Breast epithelium (tissue), 4 donors: Measurements from ENCODE around the gene LTB4R. TPM values are rescaled to one million over a fixed set of nuclear protein-coding genes. Genes with fewer than 3 reads are reported as not detected.
A peak's percentile ranks its signal among the peaks of the same experiment; 100 is the strongest.

Experiments
- DNase-seq, 2 donors: peaks; one replicate each; pipeline ENCODE4 v3.0.0-alpha.2; 2019; ENCODE audit warnings: low spot score in 2 of 2
- H3K27ac ChIP-seq, 2 donors: fragments of 200-600 bp; sonication (generic) in 1 of 2; one replicate each; pipeline ENCODE4 v1.5.1; 2016 to 2019; ENCODE audit warnings: mild to moderate bottlenecking in 1 of 2
- H3K27me3 ChIP-seq, 2 donors: fragments of 200-600 bp; sonication (generic) in 1 of 2; one replicate each; pipeline versions ENCODE4 v1.5.1 to v1.6.0; 2017 to 2019; ENCODE audit warnings: control low read depth in 1 of 2, mild to moderate bottlenecking in 1 of 2
- H3K36me3 ChIP-seq: fragments of 200-600 bp; one replicate; pipeline ENCODE4 v1.5.1; 2019
- H3K4me1 ChIP-seq, 2 donors: fragments of 200-600 bp; sonication (generic); one replicate each; pipeline ENCODE4 v1.5.1; 2016 to 2019; ENCODE audit warnings: control low read depth in 1 of 2
- H3K4me3 ChIP-seq, 3 donors: fragments of 200-600 bp; sonication (generic); 1 replicate in 2 of 3; 2 replicates in 1 of 3; pipeline ENCODE4 v1.5.1; 2016 to 2019; ENCODE audit warnings: mild to moderate bottlenecking in 3 of 3, moderate library complexity in 2 of 3
- H3K9me3 ChIP-seq, 2 donors: fragments of 200-600 bp; sonication (generic) in 1 of 2; one replicate each; pipeline ENCODE4 v1.5.1; 2016 to 2019; ENCODE audit warnings: control low read depth in 1 of 2
- POLR2A ChIP-seq: fragments of 450-650 bp; IDR thresholded peaks from one replicate; pipeline ENCODE4 v1.6.1; 2016; ENCODE audit warnings: antibody characterized with exemption, mild to moderate bottlenecking, moderate library complexity
- POLR2AphosphoS5 ChIP-seq, 3 donors: sonication (generic); formaldehyde crosslinking; IDR thresholded peaks; one replicate each; pipeline ENCODE4 v1.6.1; 2017; ENCODE audit warnings: antibody characterized with exemption in 3 of 3
- intact Hi-C: fragments of 100-400 bp; cut with DNase I; formaldehyde crosslinking; loops from one replicate; pipeline ENCODE4 v1.15.1; 2023; ENCODE audit warnings: low total_unique reads
- total RNA-seq, 3 donors: library from RNA; depleted of rRNA; stranded (reverse); fragments of >200 nt; gene quantifications; one replicate each; pipeline ENCODE4 v1.1.0, GENCODE V29; 2016
- TF ChIP-seq, protein P1 (sequence below), 3 donors: fragments of 450-650 bp; IDR thresholded peaks; one replicate each; pipeline ENCODE4 v1.5.1; 2016 to 2017; ENCODE audit warnings: antibody characterized with exemption in 3 of 3, mild to moderate bottlenecking in 3 of 3, moderate library complexity in 3 of 3

Gene LTB4R
- total RNA-seq, 3 donors from 2014 or later, result 5.7 to 18.4 (median 12.8) TPM

DNA sequence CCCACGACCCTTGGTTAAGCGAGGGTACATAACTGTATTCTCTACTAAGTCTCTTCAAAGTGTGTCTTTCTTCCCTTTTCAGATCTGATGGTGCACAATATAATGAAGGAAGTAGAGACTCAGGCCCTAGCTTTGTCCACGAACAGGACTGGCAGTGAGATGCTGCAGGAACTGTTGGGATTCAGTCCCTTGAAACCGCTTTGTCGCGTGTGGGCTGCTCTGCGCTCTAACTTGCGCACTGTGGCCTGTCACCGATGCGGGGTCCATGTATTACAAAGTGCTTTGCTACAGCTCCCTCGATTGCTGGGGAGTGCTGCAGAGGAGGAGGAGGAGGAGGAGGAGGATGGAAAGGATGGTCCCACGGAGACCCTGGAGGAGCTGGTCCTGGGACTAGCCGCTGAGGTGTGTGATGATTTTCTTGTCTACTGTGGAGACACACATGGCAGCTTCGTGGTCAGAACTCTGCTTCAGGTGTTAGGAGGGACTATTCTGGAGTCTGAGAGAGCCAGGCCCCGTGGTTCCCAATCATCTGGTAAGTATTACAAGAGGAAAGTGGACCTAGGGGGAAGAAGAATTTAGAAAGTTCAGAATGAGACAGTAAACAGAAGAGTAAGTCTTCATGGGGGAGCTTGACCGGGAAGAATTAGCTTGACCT, 10.8 kb upstream of the LTB4R start:
- H3K4me1 ChIP-seq, result peaks cover 4 to 11% of the 10 kb centered on the region in 2 donors
- peak overlapping the region; percentile 63 to 99 (median 94) for H3K4me3 ChIP-seq
- peaks cover 19% of the 10 kb centered on the region for H3K36me3 ChIP-seq
- no peaks in the 10 kb centered on the region for H3K9me3 ChIP-seq
- TF ChIP-seq POLR2AphosphoS5 (IDR thresholded peaks at IDR 0.05) (no peak), POLR2A (no peak)
- TF ChIP-seq, protein P1, sequence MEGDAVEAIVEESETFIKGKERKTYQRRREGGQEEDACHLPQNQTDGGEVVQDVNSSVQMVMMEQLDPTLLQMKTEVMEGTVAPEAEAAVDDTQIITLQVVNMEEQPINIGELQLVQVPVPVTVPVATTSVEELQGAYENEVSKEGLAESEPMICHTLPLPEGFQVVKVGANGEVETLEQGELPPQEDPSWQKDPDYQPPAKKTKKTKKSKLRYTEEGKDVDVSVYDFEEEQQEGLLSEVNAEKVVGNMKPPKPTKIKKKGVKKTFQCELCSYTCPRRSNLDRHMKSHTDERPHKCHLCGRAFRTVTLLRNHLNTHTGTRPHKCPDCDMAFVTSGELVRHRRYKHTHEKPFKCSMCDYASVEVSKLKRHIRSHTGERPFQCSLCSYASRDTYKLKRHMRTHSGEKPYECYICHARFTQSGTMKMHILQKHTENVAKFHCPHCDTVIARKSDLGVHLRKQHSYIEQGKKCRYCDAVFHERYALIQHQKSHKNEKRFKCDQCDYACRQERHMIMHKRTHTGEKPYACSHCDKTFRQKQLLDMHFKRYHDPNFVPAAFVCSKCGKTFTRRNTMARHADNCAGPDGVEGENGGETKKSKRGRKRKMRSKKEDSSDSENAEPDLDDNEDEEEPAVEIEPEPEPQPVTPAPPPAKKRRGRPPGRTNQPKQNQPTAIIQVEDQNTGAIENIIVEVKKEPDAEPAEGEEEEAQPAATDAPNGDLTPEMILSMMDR (IDR thresholded peaks at IDR 0.05), result no peak
- no peak for DNase-seq
- H3K27me3 ChIP-seq, result no peaks in the 10 kb centered on the region
- H3K27ac ChIP-seq, result peak overlapping the region; percentile 92 to 95
- intact Hi-C loops, result loop anchor here (10.0 kb wide), 1 partner anchor 56 kb away; the partner anchor contains the start of gene TINF2

DNA sequence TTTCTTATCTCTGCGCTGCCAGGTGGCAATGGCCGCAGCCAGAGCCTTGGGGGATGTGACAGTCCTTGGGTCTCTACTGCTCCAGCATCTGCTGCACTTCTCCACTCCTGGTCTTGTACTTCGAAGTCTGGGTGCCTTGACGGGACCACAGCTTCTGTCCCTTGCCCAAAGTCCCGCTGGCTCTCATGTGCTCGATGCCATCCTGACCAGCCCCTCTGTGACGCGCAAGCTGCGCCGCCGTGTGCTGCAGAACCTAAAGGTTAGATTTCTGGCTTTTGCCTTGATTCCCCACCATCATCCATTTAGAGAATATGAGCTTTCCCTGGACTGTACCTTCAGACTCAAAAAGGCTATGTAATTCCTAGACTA, 7.3 kb upstream of the LTB4R start:
- Histone ChIP-seq H3K27ac (no peak overlapping the region), H3K27me3 (no peaks in the 10 kb centered on the region), H3K4me1 (peaks cover 4 to 11% of the 10 kb centered on the region in 2 donors), H3K9me3 (no peaks in the 10 kb centered on the region), H3K36me3 (peaks cover 15% of the 10 kb centered on the region), H3K4me3 (no peak overlapping the region)
- no peak for DNase-seq
- intact Hi-C loops, result loop anchor here (10.0 kb wide), 1 partner anchor 59 kb away; the partner anchor contains the start of gene TINF2
- TF ChIP-seq POLR2AphosphoS5 (IDR thresholded peaks at IDR 0.05), result no peak
- no peak for TF ChIP-seq POLR2A
- TF ChIP-seq, protein P1 (IDR thresholded peaks at IDR 0.05), result no peak

DNA sequence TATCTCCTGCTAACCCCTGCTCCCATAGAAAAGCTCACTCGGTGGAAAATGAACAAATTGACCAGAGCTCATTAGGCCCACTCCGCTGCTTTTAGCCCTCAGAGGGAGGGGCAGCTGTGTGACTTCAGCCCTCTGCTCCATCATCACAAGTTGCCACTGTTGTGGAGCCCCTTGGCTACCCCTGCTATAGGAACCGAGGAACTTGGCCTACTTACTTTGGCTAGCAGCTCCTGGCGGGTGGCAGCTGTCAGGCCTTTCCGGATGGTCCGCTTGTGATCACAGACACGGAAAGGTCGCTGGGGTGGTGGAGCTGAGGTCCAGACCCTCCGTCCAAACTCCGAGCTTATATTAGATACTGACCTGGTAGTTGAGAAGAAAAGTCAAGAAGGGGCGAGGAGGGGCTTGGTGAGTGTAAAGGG, 4.1 kb upstream of the LTB4R start:
- no peak overlapping the region for H3K27ac ChIP-seq
- TF ChIP-seq POLR2AphosphoS5 (IDR thresholded peaks at IDR 0.05) (no peak), POLR2A (no peak)
- TF ChIP-seq, protein P1 (IDR thresholded peaks at IDR 0.05), result no peak
- H3K4me1 ChIP-seq, result peaks cover 12 to 19% of the 10 kb centered on the region in 2 donors
- no peaks in the 10 kb centered on the region for H3K9me3 ChIP-seq
- H3K27me3 ChIP-seq, result no peaks in the 10 kb centered on the region
- intact Hi-C loops, result loop anchor here (10.0 kb wide), 1 partner anchor 62 kb away; the partner anchor contains the start of gene TINF2
- DNase-seq, result no peak
- H3K4me3 ChIP-seq, result no peak overlapping the region
- peaks cover 15% of the 10 kb centered on the region for H3K36me3 ChIP-seq

DNA sequence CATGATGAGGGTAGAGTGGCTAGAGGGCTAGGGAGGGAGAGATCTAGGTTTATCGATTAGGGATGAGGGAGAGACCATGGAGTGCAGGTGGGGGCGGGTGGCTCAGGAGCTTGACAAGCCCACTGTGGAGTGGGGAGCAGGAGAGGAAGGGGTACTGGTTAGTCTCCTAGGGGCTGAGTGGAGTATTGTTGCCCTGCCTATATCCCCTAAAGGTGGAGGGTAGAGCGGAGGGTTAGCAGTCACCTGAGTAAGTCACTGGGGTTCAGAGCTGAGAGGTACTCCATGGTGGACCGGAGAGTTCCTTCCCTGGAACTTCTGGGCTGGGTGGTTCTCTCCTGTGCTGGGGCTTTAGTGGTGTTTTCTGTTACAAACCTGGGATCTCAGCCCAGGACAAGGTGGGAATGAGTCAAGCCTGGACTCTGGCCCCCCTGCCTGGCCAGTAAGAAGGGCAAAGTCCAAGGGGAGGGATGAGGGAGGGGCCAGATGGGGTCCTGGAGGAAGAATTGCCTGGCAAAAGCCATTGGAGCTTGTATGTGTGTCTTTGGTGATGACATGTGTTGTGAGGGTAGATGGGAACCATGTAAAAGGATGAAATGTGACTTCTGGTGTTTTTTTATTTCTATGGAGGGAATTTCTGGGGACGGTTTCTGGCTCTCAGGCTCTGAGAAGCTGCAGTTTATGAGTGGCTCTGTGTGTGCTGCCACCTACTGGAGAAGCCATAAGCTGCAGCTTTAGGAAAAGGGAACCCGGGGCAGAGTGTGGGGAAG, 3.5 kb upstream of the LTB4R start, which contains the start of gene CIDEB:
Gene CIDEB, minus strand, starts transcription at position 403 of the 767 bp plus-strand sequence. Its CDS starts 119 bp downstream, at position 284.
- no peak within 1 kb of the TSS for H3K4me3 ChIP-seq
- DNase-seq, result no peak
- H3K9me3 ChIP-seq, result no peaks in the 10 kb centered on the region
- intact Hi-C loops, result loop anchor here (10.0 kb wide), 1 partner anchor 63 kb away; the partner anchor contains the start of gene TINF2
- no peaks in the 10 kb centered on the region for H3K27me3 ChIP-seq
- H3K27ac ChIP-seq, result peak within 1 kb of the TSS; percentile 34 to 90
- H3K4me1 ChIP-seq, result peaks cover 12 to 19% of the 10 kb centered on the region in 2 donors
- H3K36me3 ChIP-seq, result peaks cover 15% of the 10 kb centered on the region
- TF ChIP-seq, protein P1 (IDR thresholded peaks at IDR 0.05), result peak; percentile 65 to 81 (median 72)
- no peak for TF ChIP-seq POLR2A
- TF ChIP-seq POLR2AphosphoS5 (IDR thresholded peaks at IDR 0.05), result no peak
